UCSD-AML1 (cell line): ENCODE results near the gene DHX34.
"Not testable (repeated sequence)": the region's sequence is repeated elsewhere in the genome, so short reads cannot be mapped to it uniquely, and the experiment has no call there.

Source experiments
- DNase-seq: peaks from one replicate; lab custom pipeline; 2025; ENCODE audit not compliant: unreplicated experiment; lab: John Stamatoyannopoulos, UW

DHX34 gene

GRCh38 chr19:47348819-47349795, at the start of gene DHX34:
TSS of gene DHX34 (plus strand) at chr19:47349315. CDS start at chr19:47353031, 3,716 bp downstream.
- peak; percentile 99 for DNase-seq

GRCh38 chr19:47300867-47301266, 48.2 kb upstream of the DHX34 start:
- DNase-seq: not testable (repeated sequence)

- no peak for DNase-seq
These were observed 46.9 kb upstream of the DHX34 start for GRCh38 chr19:47302249-47302648.

- no peak for DNase-seq
These were observed 45.1 kb upstream of the DHX34 start for GRCh38 chr19:47303966-47304365.

GRCh38 chr19:47305309-47305751, 43.8 kb upstream of the DHX34 start:
- peak; percentile 41 for DNase-seq

GRCh38 chr19:47306303-47306702, 42.8 kb upstream of the DHX34 start:
- DNase-seq: no peak

GRCh38 chr19:47309038-47309437, 40.1 kb upstream of the DHX34 start:
- no peak for DNase-seq

GRCh38 chr19:47309608-47310007, 39.5 kb upstream of the DHX34 start, which contains the start of gene C5AR1:
TSS of gene C5AR1 (plus strand) at chr19:47309861. CDS start at chr19:47309896, 35 bp downstream.
- peak; percentile 28 for DNase-seq

GRCh38 chr19:47310323-47310722, 38.8 kb upstream of the DHX34 start:
- DNase-seq: no peak

- DNase-seq: no peak
These were observed 38.3 kb upstream of the DHX34 start for GRCh38 chr19:47310819-47311218.

- no peak for DNase-seq
These were observed 36.6 kb upstream of the DHX34 start for GRCh38 chr19:47312366-47313006.

GRCh38 chr19:47313754-47314295, 35.3 kb upstream of the DHX34 start:
- no peak for DNase-seq

- peak; percentile 67 for DNase-seq
These were observed 33.8 kb upstream of the DHX34 start for GRCh38 chr19:47315125-47315821.

- DNase-seq: no peak
These were observed 32.6 kb upstream of the DHX34 start for GRCh38 chr19:47316513-47316912.

- no peak for DNase-seq
These were observed 28.9 kb upstream of the DHX34 start for GRCh38 chr19:47319923-47320871.

GRCh38 chr19:47321630-47322029, 27.5 kb upstream of the DHX34 start:
- no peak for DNase-seq

GRCh38 chr19:47322058-47322457, 27.1 kb upstream of the DHX34 start:
- no peak for DNase-seq

GRCh38 chr19:47323409-47323808, 25.7 kb upstream of the DHX34 start:
- DNase-seq: no peak

GRCh38 chr19:47323872-47324271, 25.2 kb upstream of the DHX34 start:
- no peak for DNase-seq

GRCh38 chr19:47324502-47324901, 24.6 kb upstream of the DHX34 start:
- peak; percentile 63 for DNase-seq
